ENCODE results near the gene ATXN7L1.

GRCh38 chr7:105909742-105910141 lies 33.3 kb upstream of the ATXN7L1 start:
- TF ChIP-seq YY1 (IDR thresholded peaks at IDR 0.05; ENCODE audit: insufficient read depth, insufficient read length) (no peak), ZNF274 (IDR thresholded peaks at IDR 0.05; ENCODE audit: low read depth, low read length) (no peak), SUZ12 (IDR thresholded peaks at IDR 0.05; ENCODE audit: extremely low read depth, insufficient read depth, insufficient read length) (no peak)
